OCI-LY1 (cell line): ENCODE measurements around the gene PHF24.

Experiments used
- CTCF ChIP-seq: fragments of 200-600 bp; sonication (generic), shearing (Covaris generic); IDR thresholded peaks from 2 replicates; pipeline ENCODE4 v1.5.1; 2017; ENCODE audit warnings: mild to moderate bottlenecking, antibody characterized with exemption, low read length, moderate library complexity, mixed read lengths
- EZH2 ChIP-seq: fragments of 200-600 bp; sonication (generic), shearing (Covaris generic); IDR thresholded peaks from 2 replicates; pipeline ENCODE4 v1.8.0; 2017; ENCODE audit warnings: borderline replicate concordance, mixed run types, mild to moderate bottlenecking, antibody characterized with exemption, low read length, moderate library complexity, mixed read lengths

DNA sequence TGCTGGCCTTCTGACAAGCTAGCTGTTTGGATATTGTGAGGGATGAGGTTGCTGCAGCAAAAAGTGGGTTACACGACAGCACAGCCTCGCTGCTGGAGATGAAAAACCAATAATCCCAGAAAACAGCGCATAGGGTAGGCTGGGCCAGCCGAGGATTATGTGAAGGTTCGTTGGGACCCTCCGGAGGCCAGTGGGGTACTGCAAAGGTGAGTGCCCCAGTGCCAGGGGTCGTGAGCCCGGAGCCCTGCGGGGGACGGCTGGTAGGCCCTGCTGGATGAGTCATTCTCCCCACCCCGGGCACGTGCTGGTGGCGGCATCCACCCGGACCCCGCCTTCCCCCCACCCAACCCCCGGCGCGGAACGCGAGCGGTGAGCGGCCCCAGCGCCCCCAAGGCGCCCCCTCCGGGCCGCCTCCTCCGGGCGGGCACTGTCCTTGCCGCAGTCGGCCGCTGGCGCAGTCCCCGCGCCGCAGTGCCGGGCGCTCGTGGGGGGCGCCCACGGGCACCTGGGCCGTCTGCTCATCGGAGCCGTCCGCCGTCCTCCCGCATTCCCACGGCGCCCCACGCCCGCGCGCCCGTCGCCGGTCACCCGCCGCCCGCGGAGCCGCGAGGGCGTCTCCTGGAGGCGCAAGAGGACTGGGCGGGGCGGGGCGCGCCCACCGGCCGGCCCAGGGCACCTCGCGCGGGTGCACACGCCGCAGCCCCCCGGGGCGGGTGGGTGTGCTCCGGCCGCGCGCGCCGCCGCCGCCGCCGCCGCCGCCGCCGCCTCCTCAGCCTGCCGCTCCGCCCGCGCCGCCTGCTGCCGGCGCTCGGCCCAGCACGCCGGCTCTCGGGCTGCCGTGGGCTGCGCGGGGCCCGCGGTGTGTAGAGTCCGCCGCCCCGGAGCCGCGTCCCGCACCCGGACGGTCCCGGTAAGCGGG lies at the start of gene PHF24:
- no peak for TF ChIP-seq CTCF
- no peak for TF ChIP-seq EZH2
